Measurements from ENCODE around the gene BCL7C. TPM values are rescaled to one million over a fixed set of nuclear protein-coding genes. Genes with fewer than 3 reads are reported as not detected.

The BCL7C gene
- polyA plus RNA-seq, 1 donor from 2014 or later: 39.2 TPM

Small RNA genes lying within 50 kb of the gene (small RNA-seq; reads per million reads assigned to genes)
- 0 reads per million in 3 experiments for gene MIR4519
- 0 reads per million in 3 experiments for gene MIR762

Other genes starting within 250 kb of the BCL7C start
- gene PRR14, start 243.1 kb downstream of the BCL7C start, polyA plus RNA-seq: 23.3 and 31.2 TPM in 2 replicates
- gene FBRS, start 235.6 kb downstream of the BCL7C start, polyA plus RNA-seq: 19.0 and 24.2 TPM in 2 replicates
- 0.76 and 2.4 TPM in 2 replicates for gene SRCAP, start 194.9 kb downstream of the BCL7C start, polyA plus RNA-seq
- 41.5 and 55.2 TPM in 2 replicates for gene PHKG2, start 145.7 kb downstream of the BCL7C start, polyA plus RNA-seq
- 17.0 and 23.3 TPM in 2 replicates for gene CFAP119, start 132.0 kb downstream of the BCL7C start, polyA plus RNA-seq
- gene RNF40, start 131.8 kb downstream of the BCL7C start, polyA plus RNA-seq: 85.2 and 94.4 TPM in 2 replicates
- gene ZNF629, start 106.9 kb downstream of the BCL7C start, polyA plus RNA-seq: 10.4 and 14.1 TPM in 2 replicates
- not detected in 2 replicates for gene CTF1, start 2.5 kb upstream of the BCL7C start, polyA plus RNA-seq
- 99.6 and 124 TPM in 2 replicates for gene FBXL19, start 29.5 kb upstream of the BCL7C start, polyA plus RNA-seq
- 5.7 and 7.3 TPM in 2 replicates for gene ORAI3, start 55.0 kb upstream of the BCL7C start, polyA plus RNA-seq
- gene SETD1A, start 63.7 kb upstream of the BCL7C start, polyA plus RNA-seq: 1.4 and 3.3 TPM in 2 replicates
- 1.5 and 3.4 TPM in 2 replicates for gene HSD3B7, start 91.1 kb upstream of the BCL7C start, polyA plus RNA-seq
- 4.5 and 9.2 TPM in 2 replicates for gene STX1B, start 116.6 kb upstream of the BCL7C start, polyA plus RNA-seq
- 32.2 and 38.3 TPM in 2 replicates for gene STX4, start 139.5 kb upstream of the BCL7C start, polyA plus RNA-seq
- 17.8 and 21.3 TPM in 2 replicates for gene ZNF668, start 180.2 kb upstream of the BCL7C start, polyA plus RNA-seq
- gene ZNF646, start 180.3 kb upstream of the BCL7C start, polyA plus RNA-seq: 6.7 and 8.5 TPM in 2 replicates
- gene PRSS53, start 194.9 kb upstream of the BCL7C start, polyA plus RNA-seq: 9.3 and 13.6 TPM in 2 replicates
- 103 and 105 TPM in 2 replicates for gene VKORC1, start 200.7 kb upstream of the BCL7C start, polyA plus RNA-seq
- 21.3 and 26.8 TPM in 2 replicates for gene BCKDK, start 214.3 kb upstream of the BCL7C start, polyA plus RNA-seq
- 98.0 and 132 TPM in 2 replicates for gene KAT8, start 223.6 kb upstream of the BCL7C start, polyA plus RNA-seq
- not detected in 2 replicates for gene PRSS8, start 241.7 kb upstream of the BCL7C start, polyA plus RNA-seq

All from neural cell (in vitro differentiated cells).